PFSK-1 (cell line): ENCODE data around the gene TSGA10.

Experiments
- FOXP2 ChIP-seq: optimal IDR thresholded peaks from 2 replicates; pipeline ENCODE3; 2011; ENCODE audit warnings: borderline replicate concordance, control low read depth, inconsistent platforms; ENCODE audit not compliant: insufficient read depth; ENCODE audit errors: extremely low read length, extremely low read depth
- POLR2AphosphoS5 ChIP-seq: IDR thresholded peaks from 2 replicates; pipeline ENCODE4 v1.6.1; 2012; ENCODE audit warnings: low read depth, mild to moderate bottlenecking, control low read depth, low read length, moderate library complexity
- REST ChIP-seq, 2 experiments: IDR thresholded peaks; 2 replicates each; pipeline versions ENCODE4 v1.6.1 to v1.8.0; 2011 to 2012; ENCODE audit warnings: low read depth in 2 of 2, low read length in 2 of 2, control low read depth in 1 of 2, inconsistent platforms in 1 of 2, mild to moderate bottlenecking in 1 of 2, moderate library complexity in 1 of 2; ENCODE audit not compliant: insufficient read depth in 1 of 2
- SIN3A ChIP-seq: IDR thresholded peaks from 2 replicates; pipeline ENCODE4 v1.6.1; 2012; ENCODE audit warnings: mild to moderate bottlenecking, low read length, moderate library complexity, borderline replicate concordance; ENCODE audit not compliant: insufficient read depth
- TAF1 ChIP-seq: IDR thresholded peaks from 2 replicates; pipeline ENCODE4 v1.6.1; 2012; ENCODE audit warnings: low read length, control low read depth, borderline replicate concordance; ENCODE audit not compliant: insufficient read depth

Gene TSGA10

GRCh38 chr2:99127981-99128380 is 26.8 kb downstream of the TSGA10 start:
- TF ChIP-seq SIN3A (no peak), REST (IDR thresholded peaks at IDR 0.05; ENCODE audit: insufficient read depth in 1 of 2, low read depth in 2 of 2, low read length in 2 of 2) (no peak)

- no peak for TF ChIP-seq REST (IDR thresholded peaks at IDR 0.05; ENCODE audit: insufficient read depth in 1 of 2, low read depth in 2 of 2, low read length in 2 of 2)
- no peak for TF ChIP-seq TAF1
- no peak for TF ChIP-seq POLR2AphosphoS5
- TF ChIP-seq FOXP2, result no peak
Observed at GRCh38 chr2:99112617-99113016, 42.1 kb downstream of the TSGA10 start.

- TF ChIP-seq REST (IDR thresholded peaks at IDR 0.05; ENCODE audit: insufficient read depth in 1 of 2, low read depth in 2 of 2, low read length in 2 of 2) (no peak), SIN3A (no peak), FOXP2 (no peak), TAF1 (no peak), POLR2AphosphoS5 (no peak)
Observed at GRCh38 chr2:99111945-99112344, 42.8 kb downstream of the TSGA10 start.

- TF ChIP-seq TAF1, result no peak
- TF ChIP-seq FOXP2, result no peak
- no peak for TF ChIP-seq REST (IDR thresholded peaks at IDR 0.05; ENCODE audit: insufficient read depth in 1 of 2, low read depth in 2 of 2, low read length in 2 of 2)
- TF ChIP-seq SIN3A, result no peak
- TF ChIP-seq POLR2AphosphoS5, result no peak
Observed at GRCh38 chr2:99111236-99111635, 43.5 kb downstream of the TSGA10 start.

GRCh38 chr2:99106913-99107312 is 47.8 kb downstream of the TSGA10 start:
- TF ChIP-seq REST (IDR thresholded peaks at IDR 0.05; ENCODE audit: insufficient read depth in 1 of 2, low read depth in 2 of 2, low read length in 2 of 2), result no peak
- TF ChIP-seq SIN3A, result no peak
